ENCODE data around the gene CYTIP. TPM values are rescaled to one million over a fixed set of nuclear protein-coding genes. Genes with fewer than 3 reads are reported as not detected.

Gene CYTIP
- total and polyA plus RNA-seq, 2 of the 4 experiments (the other 2 are of a cell fraction), result not detected

DNA sequence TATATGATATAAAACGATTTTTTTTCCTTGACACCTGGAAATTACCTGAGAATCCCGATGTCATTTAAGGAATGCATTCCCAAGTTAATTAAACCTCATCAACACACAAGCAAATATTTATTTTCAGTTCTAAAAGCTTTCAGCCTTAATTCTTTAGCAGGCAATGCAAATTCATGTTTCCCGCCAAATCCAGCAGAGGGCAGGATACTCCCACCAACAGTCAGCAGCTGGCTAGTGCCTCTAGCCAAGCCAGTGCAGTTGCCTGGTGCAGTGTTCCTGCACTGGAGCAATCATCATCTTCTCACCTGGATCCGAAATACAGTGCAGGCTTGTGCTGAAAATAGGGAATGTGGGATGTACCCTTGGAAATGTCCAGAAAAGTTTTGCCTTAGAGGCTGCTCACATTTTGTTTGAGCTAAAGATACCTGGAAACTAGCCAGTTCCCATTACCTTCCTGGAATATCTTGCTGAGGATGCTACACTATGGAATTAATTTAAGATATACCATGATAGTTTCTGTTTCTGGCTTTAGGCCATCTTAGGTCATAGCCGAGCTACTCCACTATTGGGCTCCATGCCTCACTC lies 48.4 kb upstream of the CYTIP start:
- Histone ChIP-seq H3K9me1 (ENCODE audit: insufficient read depth, low read length) (no peaks in the 10 kb centered on the region), H3K4me1 (ENCODE audit: control insufficient read depth, insufficient read depth, low read length) (no peaks in the 10 kb centered on the region), H3K27ac (ENCODE audit: insufficient read depth, low read length) (no peak overlapping the region), H4K20me1 (ENCODE audit: insufficient read depth, low read length) (no peaks in the 10 kb centered on the region), H3K9me3 (ENCODE audit: control insufficient read depth, insufficient read depth, low read length) (no peaks in the 10 kb centered on the region), H2AK5ac (ENCODE audit: low read depth, low read length) (no peak overlapping the region), H2AFZ (replicated peaks; ENCODE audit: low read length, poor library complexity) (no peak overlapping the region), H3K14ac (replicated peaks; ENCODE audit: low read depth, low read length) (no peak overlapping the region), H3K23ac (ENCODE audit: low read depth, low read length) (no peak overlapping the region), H3K9ac (ENCODE audit: low read depth, low read length) (no peak overlapping the region), H3K79me1 (ENCODE audit: low read depth in 1 of 2, low read length in 2 of 2) (no peaks in the 10 kb centered on the region), H2BK20ac (ENCODE audit: low read depth, low read length) (no peak overlapping the region), H2BK120ac (ENCODE audit: low read depth, low read length) (no peak overlapping the region), H3K4me2 (ENCODE audit: low read depth, low read length) (no peak overlapping the region), H4K5ac (ENCODE audit: low read depth, low read length) (no peak overlapping the region), H4K8ac (ENCODE audit: low read depth in 2 of 2, low read length in 2 of 2) (no peak overlapping the region), H2BK5ac (ENCODE audit: low read depth, low read length, poor library complexity, severe bottlenecking) (no peak overlapping the region), H4K91ac (ENCODE audit: insufficient read depth, low read depth, low read length) (no peak overlapping the region), H3K4ac (ENCODE audit: low read depth, low read length) (no peak overlapping the region), H3K36me3 (ENCODE audit: control insufficient read depth, insufficient read depth, low read length) (no peaks in the 10 kb centered on the region), H3K18ac (ENCODE audit: low read depth, low read length) (no peak overlapping the region), H3K56ac (ENCODE audit: extremely low read depth, insufficient read depth, low read length) (no peak overlapping the region), H2AK9ac (replicated peaks; ENCODE audit: low read depth, low read length, poor library complexity) (no peak overlapping the region), H3K27me3 (ENCODE audit: control insufficient read depth, insufficient read depth, low read length) (peaks cover 2% of the 10 kb centered on the region), H3K4me3 (ENCODE audit: insufficient read depth, low read depth, low read length) (no peak overlapping the region), H2BK15ac (ENCODE audit: low read depth, low read length) (no peak overlapping the region)
- BruUV-seq (replicated peaks), result no TSS peak
- intact Hi-C loops (cut with micrococcal nuclease) (loop anchor here (1.0 to 10.0 kb wide), 3 partner anchors 403 to 1263 kb away; no protein-coding TSS in a partner anchor), in situ Hi-C loops (cut with MboI; ENCODE audit: low sequenced_read_pairs) (loop anchor here (10.0 to 25.0 kb wide), 2 partner anchors 270 to 513 kb away; no protein-coding TSS in a partner anchor), dilution Hi-C loops (cut with HindIII; ENCODE audit: low sequenced_read_pairs, unreplicated experiment) (no loop called here)
- peak; percentile 59 for DNase-seq
- ATAC-seq (ENCODE audit: low read depth), result peak; percentile 93
- POLR2A ChIA-PET (ENCODE audit: unreplicated experiment), result no interaction called here
- 17% methylated on average over 1 of the region's 5 CpGs; no CpG with 5 or more reads in 1 of the 2 experiments for WGBS, 2 experiments (ENCODE audit: extremely low coverage in 2 of 2, insufficient read length in 1 of 2)
- CTCF ChIA-PET, result interaction anchor here (0.6 to 1.5 kb wide), 6 partner anchors 13 to 512 kb away, joined by 3 to 5 read pairs (median 4); no protein-coding TSS in a partner anchor
- TF ChIP-seq MAZ (IDR thresholded peaks at IDR 0.05; ENCODE audit: borderline replicate concordance, low read depth, low read length), result no peak
- TF ChIP-seq RCOR1 (IDR thresholded peaks at IDR 0.05; ENCODE audit: insufficient replicate concordance, low read length), result no peak
- TF ChIP-seq, protein P1, sequence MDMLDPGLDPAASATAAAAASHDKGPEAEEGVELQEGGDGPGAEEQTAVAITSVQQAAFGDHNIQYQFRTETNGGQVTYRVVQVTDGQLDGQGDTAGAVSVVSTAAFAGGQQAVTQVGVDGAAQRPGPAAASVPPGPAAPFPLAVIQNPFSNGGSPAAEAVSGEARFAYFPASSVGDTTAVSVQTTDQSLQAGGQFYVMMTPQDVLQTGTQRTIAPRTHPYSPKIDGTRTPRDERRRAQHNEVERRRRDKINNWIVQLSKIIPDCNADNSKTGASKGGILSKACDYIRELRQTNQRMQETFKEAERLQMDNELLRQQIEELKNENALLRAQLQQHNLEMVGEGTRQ (IDR thresholded peaks at IDR 0.05; ENCODE audit: low read depth, low read length), result no peak
- no peak for TF ChIP-seq BHLHE40 (IDR thresholded peaks at IDR 0.05; ENCODE audit: low read depth, low read length)
- no peak for TF ChIP-seq NFE2L2 (IDR thresholded peaks at IDR 0.05; ENCODE audit: low read depth, low read length)
- no peak for TF ChIP-seq MXI1 (IDR thresholded peaks at IDR 0.05; ENCODE audit: borderline replicate concordance, low read depth, low read length)
- TF ChIP-seq, protein P2, sequence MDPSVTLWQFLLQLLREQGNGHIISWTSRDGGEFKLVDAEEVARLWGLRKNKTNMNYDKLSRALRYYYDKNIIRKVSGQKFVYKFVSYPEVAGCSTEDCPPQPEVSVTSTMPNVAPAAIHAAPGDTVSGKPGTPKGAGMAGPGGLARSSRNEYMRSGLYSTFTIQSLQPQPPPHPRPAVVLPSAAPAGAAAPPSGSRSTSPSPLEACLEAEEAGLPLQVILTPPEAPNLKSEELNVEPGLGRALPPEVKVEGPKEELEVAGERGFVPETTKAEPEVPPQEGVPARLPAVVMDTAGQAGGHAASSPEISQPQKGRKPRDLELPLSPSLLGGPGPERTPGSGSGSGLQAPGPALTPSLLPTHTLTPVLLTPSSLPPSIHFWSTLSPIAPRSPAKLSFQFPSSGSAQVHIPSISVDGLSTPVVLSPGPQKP (IDR thresholded peaks at IDR 0.05; ENCODE audit: borderline replicate concordance, low read depth, low read length), result no peak
- TF ChIP-seq CEBPB (IDR thresholded peaks at IDR 0.05; ENCODE audit: low read depth, low read length), result no peak
- TF ChIP-seq RAD21 (IDR thresholded peaks at IDR 0.05; ENCODE audit: low read length), result peak; percentile 69
- no peak for TF ChIP-seq FOS (IDR thresholded peaks at IDR 0.05; ENCODE audit: low read depth, low read length)
- peak; percentile 55 for TF ChIP-seq SMC3 (IDR thresholded peaks at IDR 0.05; ENCODE audit: low read depth, low read length)
- TF ChIP-seq CHD1 (IDR thresholded peaks at IDR 0.05; ENCODE audit: low read depth, low read length), result no peak
- TF ChIP-seq MAFK (IDR thresholded peaks at IDR 0.05; ENCODE audit: low read depth, low read length), result no peak
- TF ChIP-seq POLR2A (IDR thresholded peaks at IDR 0.05; ENCODE audit: low read depth, low read length), result no peak
- TF ChIP-seq, protein P3, sequence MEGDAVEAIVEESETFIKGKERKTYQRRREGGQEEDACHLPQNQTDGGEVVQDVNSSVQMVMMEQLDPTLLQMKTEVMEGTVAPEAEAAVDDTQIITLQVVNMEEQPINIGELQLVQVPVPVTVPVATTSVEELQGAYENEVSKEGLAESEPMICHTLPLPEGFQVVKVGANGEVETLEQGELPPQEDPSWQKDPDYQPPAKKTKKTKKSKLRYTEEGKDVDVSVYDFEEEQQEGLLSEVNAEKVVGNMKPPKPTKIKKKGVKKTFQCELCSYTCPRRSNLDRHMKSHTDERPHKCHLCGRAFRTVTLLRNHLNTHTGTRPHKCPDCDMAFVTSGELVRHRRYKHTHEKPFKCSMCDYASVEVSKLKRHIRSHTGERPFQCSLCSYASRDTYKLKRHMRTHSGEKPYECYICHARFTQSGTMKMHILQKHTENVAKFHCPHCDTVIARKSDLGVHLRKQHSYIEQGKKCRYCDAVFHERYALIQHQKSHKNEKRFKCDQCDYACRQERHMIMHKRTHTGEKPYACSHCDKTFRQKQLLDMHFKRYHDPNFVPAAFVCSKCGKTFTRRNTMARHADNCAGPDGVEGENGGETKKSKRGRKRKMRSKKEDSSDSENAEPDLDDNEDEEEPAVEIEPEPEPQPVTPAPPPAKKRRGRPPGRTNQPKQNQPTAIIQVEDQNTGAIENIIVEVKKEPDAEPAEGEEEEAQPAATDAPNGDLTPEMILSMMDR (conservative IDR thresholded peaks at IDR 0.05; ENCODE audit: low read depth, low read length), result peak; percentile 69
- TF ChIP-seq RFX5 (IDR thresholded peaks at IDR 0.05; ENCODE audit: low read depth, low read length), result no peak
